GM18507 (cell line): Measurements from ENCODE around the gene BTBD19.
"Not testable (repeated sequence)": the region's sequence is repeated elsewhere in the genome, so short reads cannot be mapped to it uniquely, and the experiment has no call there.

Experiments used
- DNase-seq: peaks from one replicate; pipeline ENCODE4 v3.0.0; 2011; ENCODE audit warnings: low read depth; ENCODE audit not compliant: insufficient read length; ENCODE audit errors: extremely low spot score
- FAIRE-seq: peaks from 2 replicates; lab custom pipeline; 2011; peaks lifted over from hg19 to GRCh38; lab: Jason Lieb, UNC

Gene BTBD19

GRCh38 chr1:44806704-44807363 lies 1.5 kb upstream of the BTBD19 start, which contains the start of gene DYNLT4:
TSS of gene DYNLT4 (minus strand) at chr1:44807351. CDS start at chr1:44806668, 683 bp downstream.
- FAIRE-seq (no peak), DNase-seq (no peak)

GRCh38 chr1:44807364-44808062 lies 810 bp upstream of the BTBD19 start:
- DNase-seq (no peak), FAIRE-seq (peak; percentile 92)

DNA sequence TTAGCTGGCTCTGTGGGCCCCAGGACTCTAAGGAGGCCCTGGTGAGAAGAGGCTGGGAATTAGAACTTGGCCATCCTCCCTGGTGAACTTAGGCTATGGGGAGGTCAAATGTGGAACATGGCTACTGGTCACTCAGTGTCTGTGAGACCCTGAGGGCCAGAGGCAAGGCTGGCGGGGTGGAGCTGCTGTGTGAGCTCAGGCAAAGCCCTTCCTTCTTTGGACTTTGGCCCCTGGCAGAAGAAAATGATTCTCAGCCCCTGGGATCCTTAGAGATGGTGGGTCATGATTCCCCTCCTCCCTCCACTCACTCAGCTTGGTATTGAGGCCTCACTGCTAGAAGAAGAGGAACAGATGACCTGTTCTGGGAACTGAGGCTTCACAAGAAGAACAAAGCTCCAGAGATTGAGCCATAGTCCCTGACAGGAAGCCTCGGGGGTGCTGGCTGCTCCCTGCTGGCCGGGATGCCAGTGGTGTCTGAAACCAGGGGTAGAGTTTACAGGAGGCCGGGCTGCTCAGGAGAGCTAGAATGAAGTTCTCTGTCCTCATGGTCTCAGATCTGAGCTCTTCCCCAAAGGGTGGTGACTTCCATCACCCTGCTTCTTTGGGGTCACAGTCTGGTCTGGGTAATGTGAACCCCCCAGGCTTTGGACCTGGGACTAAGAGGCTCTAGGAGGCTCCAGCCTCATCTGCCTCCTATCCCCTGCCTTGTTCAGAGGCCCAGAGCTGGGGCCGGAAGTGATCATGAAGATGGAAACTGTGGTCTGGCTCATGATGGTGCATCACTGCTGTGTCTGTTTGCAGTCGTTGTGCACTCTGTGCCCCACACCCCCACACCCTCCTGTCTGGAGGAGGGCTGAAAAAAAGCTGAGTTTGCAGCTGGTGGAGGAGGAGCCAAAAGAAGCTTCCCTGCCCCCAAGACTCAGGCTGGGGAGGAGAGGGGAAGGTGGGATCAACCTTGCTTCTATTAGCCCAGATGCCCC lies 905 bp downstream of the BTBD19 start:
- FAIRE-seq (peak; percentile 99), DNase-seq (peak; percentile 64)

- DNase-seq (no peak), FAIRE-seq (peak; percentile 65)
These were observed 1.9 kb downstream of the BTBD19 start for GRCh38 chr1:44810101-44810761.

- not testable (repeated sequence) for FAIRE-seq, DNase-seq
These were observed 2.4 kb downstream of the BTBD19 start for GRCh38 chr1:44810762-44811105.

DNA sequence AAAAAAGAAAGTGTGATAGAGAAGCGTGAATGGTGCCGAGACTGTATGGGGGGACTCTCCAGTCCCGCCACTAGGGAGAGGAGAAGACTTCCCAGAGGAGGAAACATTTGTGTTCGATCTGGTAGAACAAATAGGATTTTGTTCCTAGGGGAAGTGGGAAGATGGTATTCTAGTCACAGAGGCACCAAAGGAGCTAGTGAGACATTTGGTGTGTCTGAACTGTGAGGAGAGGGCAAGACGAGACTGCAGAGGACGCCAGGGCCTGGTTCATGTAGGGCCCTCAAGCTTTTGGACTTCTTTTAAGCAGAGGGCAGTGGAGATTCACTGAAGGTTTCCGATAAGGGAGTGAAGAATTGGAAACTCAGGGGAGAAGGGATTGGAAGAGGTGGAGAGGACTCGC lies 2.9 kb downstream of the BTBD19 start:
- no peak for DNase-seq
- FAIRE-seq, result no peak

DNA sequence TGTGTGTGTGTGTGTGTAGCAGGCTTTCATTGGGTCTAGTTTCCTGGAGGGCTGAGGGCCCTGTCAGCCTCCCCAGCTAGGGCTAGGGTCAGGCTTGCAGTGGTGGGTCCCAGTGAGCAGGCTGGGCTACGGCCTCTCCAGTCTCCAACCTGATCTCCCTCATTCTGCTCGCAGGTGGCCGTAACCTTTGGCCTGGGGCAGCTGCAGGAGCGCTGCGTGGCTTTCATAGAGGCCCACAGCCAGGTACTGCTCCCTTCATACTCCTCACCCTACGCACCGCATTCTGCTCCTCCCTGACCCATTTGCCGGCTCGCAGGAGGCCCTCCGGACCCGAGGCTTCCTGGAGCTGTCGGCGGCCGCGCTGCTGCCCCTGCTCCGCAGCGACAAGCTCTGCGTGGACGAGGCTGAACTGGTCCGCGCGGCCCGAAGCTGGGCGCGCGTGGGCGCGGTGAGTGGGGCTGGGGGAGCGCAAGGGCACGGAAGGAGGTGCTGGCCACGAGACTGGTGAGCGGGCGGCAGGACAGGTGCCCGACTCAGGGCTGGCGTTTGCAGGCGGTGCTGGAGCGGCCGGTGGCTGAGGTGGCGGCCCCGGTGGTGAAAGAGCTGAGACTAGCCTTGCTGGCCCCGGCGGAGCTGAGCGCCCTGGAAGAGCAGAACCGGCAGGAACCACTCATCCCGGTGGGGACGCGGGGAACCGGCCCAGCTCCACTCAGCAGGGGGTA lies 4.7 kb downstream of the BTBD19 start:
- FAIRE-seq (no peak), DNase-seq (no peak)

GRCh38 chr1:44815926-44816325 lies 7.6 kb downstream of the BTBD19 start:
- FAIRE-seq, DNase-seq: not testable (repeated sequence)

DNA sequence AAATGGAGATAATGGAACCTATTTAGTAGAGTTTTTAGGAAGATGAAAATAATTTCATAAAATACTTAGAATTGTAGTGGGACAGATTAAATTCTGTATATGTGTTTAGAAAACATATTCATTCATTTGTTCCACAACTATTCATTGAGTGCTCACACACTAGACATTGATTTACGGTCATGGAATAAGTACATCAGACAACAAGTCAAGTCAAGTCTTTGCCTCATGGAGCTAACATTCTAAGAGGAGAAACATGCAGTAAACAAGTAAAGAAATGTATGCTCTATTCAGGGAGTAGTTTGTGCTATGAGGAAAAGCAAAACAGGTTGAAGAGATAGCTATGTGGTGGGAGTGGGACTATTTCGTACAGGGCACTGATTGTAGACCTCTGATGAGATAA lies 9.0 kb downstream of the BTBD19 start:
- no peak for FAIRE-seq
- DNase-seq, result no peak

DNA sequence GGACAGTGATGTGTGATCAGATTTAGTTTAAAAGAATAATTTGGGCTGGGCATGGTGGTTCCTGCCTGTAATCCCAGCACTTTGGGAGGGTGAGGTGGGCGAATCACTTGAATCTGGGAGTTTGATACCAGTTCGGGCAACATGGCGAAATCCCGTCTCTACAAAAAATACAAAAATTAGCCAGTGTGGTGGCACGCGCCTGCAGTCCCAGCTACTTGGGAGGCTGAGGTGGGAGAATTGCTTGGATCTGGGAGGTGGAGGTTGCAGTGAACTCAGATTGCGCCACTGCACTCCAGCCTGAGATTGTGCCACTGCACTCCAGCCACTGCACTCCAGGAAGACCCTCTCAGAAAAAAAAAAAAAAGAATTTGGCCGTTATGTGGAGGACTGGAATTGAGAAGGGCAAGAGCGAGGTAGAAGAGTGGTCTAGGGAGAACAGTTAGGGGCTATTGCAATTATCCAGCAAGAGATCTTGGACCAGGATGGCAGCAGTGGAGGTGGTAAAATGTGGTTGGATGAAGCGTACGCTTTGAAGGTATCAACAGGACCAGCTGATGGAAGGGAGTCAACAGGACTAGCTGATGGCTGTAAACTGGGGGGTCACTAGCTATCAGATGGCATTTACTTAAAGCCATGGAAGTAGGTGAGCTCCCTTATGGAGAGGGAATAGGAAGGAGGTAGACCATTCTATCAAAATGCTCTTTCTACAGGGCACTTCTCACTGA lies 9.6 kb downstream of the BTBD19 start:
- DNase-seq (no peak), FAIRE-seq (no peak)

- FAIRE-seq, result no peak
These were observed 10.9 kb downstream of the BTBD19 start for GRCh38 chr1:44819196-44819607.

DNA sequence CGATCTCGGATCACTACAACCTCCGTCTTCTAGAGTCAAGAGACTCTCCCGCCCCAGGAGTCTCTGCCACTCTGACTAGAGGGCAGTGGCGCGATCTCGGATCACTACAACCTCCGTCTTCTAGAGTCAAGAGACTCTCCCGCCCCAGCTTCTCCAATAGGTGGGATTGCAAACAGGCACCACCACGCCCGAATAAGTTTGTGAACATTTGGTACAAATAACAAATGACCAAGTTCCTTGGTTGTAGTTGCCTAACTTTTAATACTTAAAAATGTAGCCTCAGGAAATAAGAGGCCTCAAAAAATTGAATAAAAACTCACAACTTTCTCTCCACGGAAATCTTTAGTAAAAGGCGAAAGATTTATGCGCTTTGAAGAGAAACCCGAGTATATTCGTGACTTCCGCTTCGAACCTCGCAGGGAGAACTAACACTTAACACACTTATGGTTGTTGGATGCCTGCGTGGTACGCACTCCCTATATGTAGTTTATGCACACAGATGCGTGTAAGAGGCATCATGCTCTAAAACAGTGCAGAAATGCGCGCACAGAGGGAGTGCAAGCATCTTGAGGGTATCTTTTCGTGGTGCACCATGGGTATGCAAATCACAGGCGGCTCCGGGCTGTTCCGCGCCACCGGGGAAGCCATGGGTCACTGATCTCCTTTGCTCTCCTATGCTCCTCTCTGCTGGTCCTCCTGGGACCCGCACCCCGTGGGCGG lies 11.4 kb downstream of the BTBD19 start:
- DNase-seq (peak; percentile 78), FAIRE-seq (peak; percentile 98)

More at GRCh38 chr1:44819196-44819607, 10.9 kb downstream of the BTBD19 start:
- no peak for DNase-seq

DNA sequence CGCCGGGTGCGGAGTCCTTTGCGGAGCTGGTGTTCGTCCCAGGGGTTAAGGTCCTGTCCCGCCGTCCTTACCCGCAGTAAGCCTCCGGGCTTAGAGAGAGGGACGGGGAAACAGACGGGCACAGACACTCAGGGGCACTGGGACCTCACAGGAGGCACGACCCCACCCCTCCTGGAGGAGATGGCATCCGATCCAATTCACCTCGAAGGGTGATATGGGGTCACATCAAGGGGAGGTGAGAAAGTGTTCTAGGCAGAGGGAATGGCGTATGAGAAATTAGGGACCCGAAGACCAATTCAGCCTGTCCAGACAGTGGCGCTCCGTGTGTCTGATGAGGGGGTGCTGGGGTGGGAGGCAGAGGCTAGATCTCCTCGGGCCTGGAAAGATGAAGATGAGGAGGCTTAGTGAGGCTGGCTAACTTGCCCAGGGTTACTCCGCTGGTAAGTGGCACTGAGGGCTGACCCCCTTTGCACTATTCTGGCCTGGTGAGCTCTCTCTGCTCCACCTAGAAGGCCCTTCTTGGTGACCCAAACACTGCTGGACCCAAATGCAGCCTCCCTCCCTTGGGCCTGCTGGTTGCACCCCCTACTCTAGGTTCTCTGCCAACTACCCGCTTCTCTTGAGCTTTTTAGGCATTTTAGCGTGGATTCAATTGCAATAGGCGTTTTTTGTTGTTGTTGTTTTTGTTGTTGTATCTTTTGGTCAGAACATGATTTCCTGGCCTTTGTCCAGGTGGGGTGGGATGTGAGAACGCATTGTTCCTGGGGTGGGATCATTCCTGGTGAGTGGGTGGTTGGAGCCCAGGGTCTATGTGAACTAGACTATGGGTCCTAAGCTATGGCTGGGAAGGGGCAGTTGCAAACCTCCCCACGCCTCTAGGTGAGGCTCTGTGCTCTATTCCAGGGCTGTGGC lies 12.3 kb downstream of the BTBD19 start:
- no peak for FAIRE-seq
- DNase-seq, result no peak

DNA sequence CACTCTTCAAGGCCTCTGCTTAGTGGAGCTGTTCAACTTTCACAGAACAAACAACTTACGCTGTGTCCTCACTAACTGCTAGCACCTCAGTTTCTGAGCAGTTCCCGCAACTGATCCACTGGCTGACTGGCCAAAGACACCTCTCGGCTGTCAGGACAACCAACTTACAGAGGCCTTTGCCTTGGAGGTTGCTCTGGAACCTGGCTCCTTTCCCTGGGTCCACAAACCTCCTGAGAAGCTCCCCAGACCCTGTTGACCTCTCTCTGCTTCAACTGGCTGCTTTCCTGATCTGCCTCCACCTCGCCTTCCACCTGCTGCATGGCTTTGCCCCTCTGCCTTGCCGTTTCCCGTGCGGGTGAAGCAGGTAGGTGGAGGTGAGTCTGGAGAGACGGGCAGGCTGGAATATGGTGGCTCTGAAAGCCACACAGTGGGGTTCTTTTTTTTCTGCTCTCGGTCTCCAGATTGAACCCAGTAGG lies 13.0 kb downstream of the BTBD19 start:
- no peak for FAIRE-seq
- DNase-seq, result no peak

- no peak for DNase-seq
- FAIRE-seq, result no peak
These were observed 13.9 kb downstream of the BTBD19 start for GRCh38 chr1:44822131-44822701.

DNA sequence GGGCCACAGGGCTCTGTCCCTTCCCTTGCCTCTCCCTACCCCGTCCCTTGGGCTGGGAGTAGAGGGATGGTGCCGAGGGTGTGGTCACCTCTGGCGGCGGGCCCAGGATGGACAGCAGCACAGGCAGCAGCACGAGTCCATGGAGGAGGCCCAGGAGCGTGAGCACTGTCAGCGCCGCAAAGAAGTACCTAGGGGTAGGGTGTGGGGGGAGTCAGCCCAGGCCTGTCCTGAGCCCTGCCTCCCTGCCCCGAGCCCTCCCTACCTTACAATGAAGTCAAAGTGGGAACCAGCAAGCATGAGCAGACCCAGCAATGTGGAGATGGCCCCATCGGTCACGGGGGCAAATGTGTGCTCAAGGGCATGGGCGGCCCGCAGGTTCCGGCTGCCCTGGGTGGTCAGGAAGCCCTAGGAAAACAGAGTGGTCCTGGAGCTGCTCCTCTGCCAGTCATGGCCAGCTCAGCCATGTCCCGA lies 14.7 kb downstream of the BTBD19 start:
- FAIRE-seq, result no peak

More for the DNA sequence above, 14.7 kb downstream of the BTBD19 start:
- no peak for DNase-seq
